ENCODE data around the gene CLDN11.

CLDN11 gene

DNA sequence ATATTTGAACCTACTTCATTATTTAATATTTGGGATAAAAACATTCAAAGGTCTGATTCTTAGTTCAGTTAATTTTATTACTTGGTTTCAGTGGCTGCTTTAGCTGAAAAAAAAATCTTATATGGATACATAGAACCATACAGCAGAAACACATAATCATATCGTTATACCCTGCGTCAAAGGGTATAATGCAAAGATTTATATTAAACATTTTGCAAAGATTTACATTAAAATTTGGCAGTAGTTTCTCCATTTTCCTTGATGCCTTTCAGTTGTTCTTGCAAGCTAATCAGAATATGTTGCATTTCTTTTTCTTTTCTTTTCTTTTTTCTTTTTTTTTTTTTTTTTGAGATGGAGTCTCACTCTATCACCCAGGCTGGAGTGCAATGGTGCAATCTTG lies 31.4 kb downstream of the CLDN11 start:
- Histone ChIP-seq H3K27me3 (ENCODE audit: insufficient read depth, low read depth, severe bottlenecking) (no peaks in the 10 kb centered on the region), H3K27ac (no peak overlapping the region), H3K4me3 (ENCODE audit: low read depth, low read length) (no peak overlapping the region), H3K36me3 (no peaks in the 10 kb centered on the region), H3K9me3 (ENCODE audit: severe bottlenecking) (no peaks in the 10 kb centered on the region)
- TF ChIP-seq, protein P1, sequence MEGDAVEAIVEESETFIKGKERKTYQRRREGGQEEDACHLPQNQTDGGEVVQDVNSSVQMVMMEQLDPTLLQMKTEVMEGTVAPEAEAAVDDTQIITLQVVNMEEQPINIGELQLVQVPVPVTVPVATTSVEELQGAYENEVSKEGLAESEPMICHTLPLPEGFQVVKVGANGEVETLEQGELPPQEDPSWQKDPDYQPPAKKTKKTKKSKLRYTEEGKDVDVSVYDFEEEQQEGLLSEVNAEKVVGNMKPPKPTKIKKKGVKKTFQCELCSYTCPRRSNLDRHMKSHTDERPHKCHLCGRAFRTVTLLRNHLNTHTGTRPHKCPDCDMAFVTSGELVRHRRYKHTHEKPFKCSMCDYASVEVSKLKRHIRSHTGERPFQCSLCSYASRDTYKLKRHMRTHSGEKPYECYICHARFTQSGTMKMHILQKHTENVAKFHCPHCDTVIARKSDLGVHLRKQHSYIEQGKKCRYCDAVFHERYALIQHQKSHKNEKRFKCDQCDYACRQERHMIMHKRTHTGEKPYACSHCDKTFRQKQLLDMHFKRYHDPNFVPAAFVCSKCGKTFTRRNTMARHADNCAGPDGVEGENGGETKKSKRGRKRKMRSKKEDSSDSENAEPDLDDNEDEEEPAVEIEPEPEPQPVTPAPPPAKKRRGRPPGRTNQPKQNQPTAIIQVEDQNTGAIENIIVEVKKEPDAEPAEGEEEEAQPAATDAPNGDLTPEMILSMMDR (IDR thresholded peaks at IDR 0.05; ENCODE audit: low read depth, low read length), result no peak
- DNase-seq, result no peak

DNA sequence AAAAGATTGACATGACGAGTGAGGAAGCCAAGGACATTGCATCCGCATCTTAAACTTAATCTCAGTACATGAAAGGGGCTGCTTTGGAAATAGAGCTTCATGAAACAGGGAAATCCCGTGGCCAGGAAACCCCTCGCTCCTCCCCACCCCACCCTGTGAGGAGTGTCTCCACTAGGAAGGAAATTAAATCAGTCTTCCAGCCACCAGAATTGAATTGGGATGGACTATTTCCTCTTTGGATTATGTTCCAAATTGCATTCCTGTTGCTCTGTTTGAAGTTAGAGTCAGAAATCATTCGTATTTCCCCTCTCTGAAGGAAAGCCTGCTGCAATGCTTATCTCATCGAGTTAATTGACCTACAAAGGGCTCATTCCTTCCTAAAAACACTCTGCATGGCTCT lies 35.8 kb downstream of the CLDN11 start:
- no peaks in the 10 kb centered on the region for H3K27me3 ChIP-seq (ENCODE audit: insufficient read depth, low read depth, severe bottlenecking)
- no peaks in the 10 kb centered on the region for H3K9me3 ChIP-seq (ENCODE audit: severe bottlenecking)
- DNase-seq, result no peak
- H3K36me3 ChIP-seq, result no peaks in the 10 kb centered on the region
- no peak overlapping the region for H3K4me3 ChIP-seq (ENCODE audit: low read depth, low read length)
- H3K27ac ChIP-seq, result no peak overlapping the region
- TF ChIP-seq, protein P1 (IDR thresholded peaks at IDR 0.05; ENCODE audit: low read depth, low read length), result no peak

DNA sequence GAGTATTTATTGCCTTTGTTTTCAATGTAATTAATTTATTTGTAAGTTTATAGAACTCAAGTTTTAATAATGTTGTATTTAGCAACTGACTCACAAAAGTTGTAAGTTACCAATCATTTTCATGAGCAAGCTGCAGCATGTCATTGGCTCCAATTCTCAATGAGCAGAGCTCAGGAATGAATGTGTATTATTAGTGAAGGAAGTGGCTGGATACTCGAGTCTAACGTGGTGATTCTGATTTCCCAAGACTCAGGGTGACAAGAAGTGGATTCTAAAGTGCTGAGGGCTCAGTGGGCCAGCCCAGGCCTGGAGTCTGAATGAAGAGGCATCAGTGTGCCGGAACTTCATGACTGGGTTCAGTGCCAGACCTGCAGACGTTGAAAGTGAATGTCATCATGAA lies 39.6 kb downstream of the CLDN11 start:
- no peak overlapping the region for H3K27ac ChIP-seq
- H3K4me3 ChIP-seq (ENCODE audit: low read depth, low read length), result no peak overlapping the region
- no peaks in the 10 kb centered on the region for H3K36me3 ChIP-seq
- no peaks in the 10 kb centered on the region for H3K27me3 ChIP-seq (ENCODE audit: insufficient read depth, low read depth, severe bottlenecking)
- TF ChIP-seq, protein P1 (IDR thresholded peaks at IDR 0.05; ENCODE audit: low read depth, low read length), result no peak
- H3K9me3 ChIP-seq (ENCODE audit: severe bottlenecking), result no peaks in the 10 kb centered on the region
- no peak for DNase-seq

DNA sequence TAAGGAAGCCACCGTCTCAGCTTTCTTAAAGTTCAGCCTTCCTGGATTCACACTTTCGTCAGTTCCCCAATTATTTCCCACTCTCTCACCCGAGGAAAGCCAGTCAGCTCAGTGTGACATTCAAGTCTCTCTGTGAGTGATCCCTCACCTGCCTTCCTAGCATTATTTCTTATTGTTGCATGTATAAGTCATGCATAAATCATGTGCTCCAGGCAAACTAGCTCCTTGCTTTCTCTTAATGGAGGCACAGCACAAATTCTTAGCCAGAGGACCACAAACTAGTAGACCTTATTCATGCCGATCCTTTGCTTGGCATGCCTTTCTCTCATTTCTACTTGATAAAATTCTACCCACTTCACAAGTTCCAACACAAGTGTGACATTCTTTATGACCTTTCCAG lies 44.3 kb downstream of the CLDN11 start:
- Histone ChIP-seq H3K27me3 (ENCODE audit: insufficient read depth, low read depth, severe bottlenecking) (no peaks in the 10 kb centered on the region), H3K36me3 (no peaks in the 10 kb centered on the region), H3K27ac (no peak overlapping the region), H3K4me3 (ENCODE audit: low read depth, low read length) (no peak overlapping the region), H3K9me3 (ENCODE audit: severe bottlenecking) (no peaks in the 10 kb centered on the region)
- TF ChIP-seq, protein P1 (IDR thresholded peaks at IDR 0.05; ENCODE audit: low read depth, low read length), result no peak
- no peak for DNase-seq

DNA sequence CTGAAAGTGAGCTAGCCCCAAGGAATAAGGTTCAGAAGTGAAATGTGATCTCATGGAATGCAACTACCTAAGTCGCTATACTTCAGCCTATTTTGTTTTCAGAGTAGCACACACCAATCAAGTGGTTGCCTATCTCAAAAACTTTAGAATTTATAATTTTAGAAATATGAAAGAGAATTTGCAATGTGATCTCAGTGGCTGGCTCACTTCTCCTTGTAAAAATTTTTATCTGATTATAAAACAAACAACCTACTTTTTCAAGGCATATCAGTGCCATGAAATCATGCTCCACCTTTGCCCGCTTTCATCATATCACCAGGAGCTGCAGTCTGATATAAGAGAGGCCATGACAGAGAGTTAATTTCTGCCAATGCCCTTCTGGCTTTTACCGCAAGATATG lies 47.3 kb downstream of the CLDN11 start:
- no peak overlapping the region for H3K4me3 ChIP-seq (ENCODE audit: low read depth, low read length)
- no peak overlapping the region for H3K27ac ChIP-seq
- H3K36me3 ChIP-seq, result no peaks in the 10 kb centered on the region
- TF ChIP-seq, protein P1 (IDR thresholded peaks at IDR 0.05; ENCODE audit: low read depth, low read length), result no peak
- H3K9me3 ChIP-seq (ENCODE audit: severe bottlenecking), result no peaks in the 10 kb centered on the region
- no peak for DNase-seq
- no peaks in the 10 kb centered on the region for H3K27me3 ChIP-seq (ENCODE audit: insufficient read depth, low read depth, severe bottlenecking)

DNA sequence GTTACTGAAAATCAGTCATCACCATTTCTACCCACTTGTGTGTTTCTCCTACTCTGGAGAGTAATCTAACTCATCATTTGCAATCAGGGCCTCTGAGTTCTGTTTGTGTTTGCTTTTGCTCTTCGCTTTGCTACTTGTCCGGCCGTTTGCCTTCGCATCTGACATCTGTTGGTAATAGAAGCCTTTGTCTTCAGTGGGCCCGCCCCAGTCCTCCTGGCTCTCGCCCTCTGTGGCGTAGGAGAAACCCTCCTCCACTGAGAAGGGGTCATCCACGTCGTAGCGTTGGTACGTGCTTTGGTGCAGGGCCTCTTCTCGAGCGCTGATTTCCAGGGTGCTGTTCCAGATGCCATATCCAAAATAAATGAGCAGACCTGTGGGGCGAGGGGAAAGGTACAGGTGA lies 48.3 kb downstream of the CLDN11 start:
- TF ChIP-seq, protein P1 (IDR thresholded peaks at IDR 0.05; ENCODE audit: low read depth, low read length), result no peak
- no peaks in the 10 kb centered on the region for H3K27me3 ChIP-seq (ENCODE audit: insufficient read depth, low read depth, severe bottlenecking)
- no peaks in the 10 kb centered on the region for H3K9me3 ChIP-seq (ENCODE audit: severe bottlenecking)
- no peak overlapping the region for H3K27ac ChIP-seq
- H3K36me3 ChIP-seq, result no peaks in the 10 kb centered on the region
- DNase-seq, result no peak
- H3K4me3 ChIP-seq (ENCODE audit: low read depth, low read length), result no peak overlapping the region
